ENCODE measurements around the gene NTHL1.
A peak's percentile ranks its signal among the peaks of the same experiment; 100 is the strongest.
"Not testable (repeated sequence)": the region's sequence is repeated elsewhere in the genome, so short reads cannot be mapped to it uniquely, and the experiment has no call there.

The NTHL1 gene

DNA sequence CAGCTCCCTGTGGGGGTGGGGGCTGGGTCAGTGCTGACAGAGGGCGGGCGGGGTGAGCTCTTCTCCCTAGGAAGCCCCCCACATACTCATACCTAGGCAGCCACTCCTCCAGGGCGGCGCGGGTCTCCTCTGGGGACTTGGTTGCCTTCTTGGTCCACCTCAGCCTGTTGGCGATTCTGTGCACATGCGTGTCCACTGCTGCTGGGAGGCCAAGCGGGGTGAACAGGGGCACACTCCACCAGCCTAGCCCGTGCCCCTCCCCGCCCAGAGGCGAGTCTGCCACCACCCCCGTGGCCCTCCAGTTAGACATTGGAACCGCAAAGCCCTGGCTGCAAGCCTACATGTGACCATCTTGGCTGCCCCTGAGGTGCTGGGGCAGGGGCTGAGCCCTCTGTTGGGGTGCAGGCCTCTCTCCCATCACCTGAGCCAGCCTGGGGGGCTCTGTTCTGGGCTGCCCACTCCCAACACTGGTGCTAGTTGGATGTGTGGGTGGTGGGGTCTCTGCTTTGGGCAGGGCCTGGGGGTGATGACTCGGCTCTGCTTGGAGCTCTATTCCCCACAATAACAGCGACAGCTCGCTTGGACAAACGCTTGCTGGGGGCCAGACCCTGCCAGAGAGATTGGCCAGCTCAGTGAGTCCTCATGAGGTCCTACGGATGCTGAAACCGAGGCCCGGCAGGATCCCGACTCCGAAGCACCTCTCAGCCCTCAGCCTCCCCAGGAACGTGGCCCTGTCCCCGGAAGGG, 7.4 kb downstream of the NTHL1 start:
- no peak for DNase-seq

DNA sequence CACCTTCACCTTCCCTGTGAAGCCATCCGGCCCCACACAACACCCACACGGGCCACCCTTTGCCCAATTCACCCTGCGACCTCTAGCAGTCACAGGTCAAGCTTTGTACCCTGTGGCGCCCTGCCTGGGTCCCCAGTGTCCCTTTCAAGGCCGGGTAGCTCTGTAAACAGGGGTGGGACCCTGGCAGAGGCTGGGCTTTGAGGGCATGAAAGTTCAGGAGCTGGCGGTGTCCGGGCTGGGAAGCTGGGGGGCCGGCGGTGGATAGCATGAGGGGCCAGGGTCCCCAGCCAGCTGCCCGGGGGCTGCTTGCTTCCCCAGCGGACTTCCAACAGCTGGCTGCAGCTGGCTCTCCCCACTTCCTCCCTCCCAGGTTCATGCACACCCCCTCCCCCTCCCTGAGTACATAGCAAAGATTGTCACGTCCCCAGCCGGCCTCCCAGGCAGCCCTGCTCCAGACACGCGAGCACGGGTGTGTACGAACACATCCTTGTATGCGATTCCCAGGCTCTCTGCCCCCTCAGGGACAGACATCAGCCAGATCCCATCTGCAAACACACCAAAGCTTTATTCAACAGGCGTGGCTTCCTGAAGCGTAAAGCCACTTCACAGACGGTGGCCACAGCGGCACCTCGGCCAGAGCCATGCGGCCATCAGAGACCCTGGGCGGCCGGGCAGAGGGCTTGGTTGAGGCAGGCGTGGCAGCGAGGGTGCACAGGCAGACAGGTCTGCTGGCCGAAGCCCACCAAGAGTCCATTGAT, 8.2 kb downstream of the NTHL1 start:
- DNase-seq: peak; percentile 69 to 71

- DNase-seq: no peak
These were observed 9.0 kb downstream of the NTHL1 start for GRCh38 chr16:2038382-2039231.

DNA sequence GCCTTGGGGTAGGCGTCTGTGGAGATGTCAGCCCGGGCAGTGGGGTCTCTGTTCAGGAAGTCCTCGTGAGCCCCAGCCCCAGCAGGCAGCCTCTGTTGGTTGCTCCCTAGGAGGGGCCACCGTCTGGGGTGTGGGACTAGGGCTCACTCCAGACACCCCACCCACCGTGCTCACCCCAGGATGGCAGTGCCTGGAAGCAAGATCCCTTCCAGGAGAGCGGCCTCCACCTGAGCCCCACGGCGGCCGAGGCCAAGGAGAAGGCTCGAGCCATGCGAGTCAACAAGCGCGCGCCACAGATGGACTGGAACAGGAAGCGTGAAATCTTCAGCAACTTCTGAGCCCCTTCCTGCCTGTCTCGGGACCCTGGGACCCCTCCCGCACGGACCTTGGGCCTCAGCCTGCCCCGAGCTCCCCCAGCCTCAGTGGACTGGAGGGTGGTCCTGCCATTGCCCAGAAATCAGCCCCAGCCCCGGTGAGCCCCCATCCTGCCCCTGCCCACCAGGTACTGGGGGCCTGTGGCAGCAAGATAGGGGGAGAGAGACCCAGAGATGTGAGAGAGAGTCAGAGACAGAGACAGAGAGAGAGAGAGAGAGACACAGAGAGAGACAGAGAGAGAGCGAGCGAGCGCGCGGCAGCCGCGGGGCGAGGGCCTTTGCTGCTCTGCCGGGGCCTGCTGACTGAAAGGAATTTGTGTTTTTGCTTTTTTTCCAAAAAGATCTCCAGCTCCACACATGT, 9.8 kb downstream of the NTHL1 start:
- no peak for DNase-seq

DNA sequence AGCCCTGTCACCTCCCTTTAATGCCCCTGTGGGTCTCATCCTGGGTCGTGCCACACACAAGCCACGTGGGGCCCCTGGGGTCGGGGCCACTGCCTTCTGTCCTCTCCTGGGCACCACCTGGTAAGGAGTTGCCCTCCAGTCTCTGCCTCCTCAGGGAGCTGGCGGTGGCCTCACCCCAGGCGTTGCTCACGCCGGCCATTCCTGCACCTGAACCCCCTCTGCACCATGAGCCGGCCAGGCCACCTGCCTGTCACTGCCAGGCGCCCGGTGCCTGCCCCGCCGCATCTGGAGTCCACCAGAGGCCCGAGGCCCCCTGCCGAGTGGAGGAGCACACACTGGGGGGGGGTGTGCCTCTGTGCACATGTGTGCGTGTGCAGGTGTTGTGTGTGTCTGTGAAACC, 10.5 kb downstream of the NTHL1 start:
- DNase-seq: no peak

- DNase-seq: no peak
These were observed 11.3 kb downstream of the NTHL1 start for GRCh38 chr16:2036200-2036966.

GRCh38 chr16:2035431-2036199, 12.0 kb downstream of the NTHL1 start:
- peak; percentile 42 to 69 for DNase-seq

- DNase-seq: no peak
These were observed 12.8 kb downstream of the NTHL1 start for GRCh38 chr16:2034696-2035430.

DNA sequence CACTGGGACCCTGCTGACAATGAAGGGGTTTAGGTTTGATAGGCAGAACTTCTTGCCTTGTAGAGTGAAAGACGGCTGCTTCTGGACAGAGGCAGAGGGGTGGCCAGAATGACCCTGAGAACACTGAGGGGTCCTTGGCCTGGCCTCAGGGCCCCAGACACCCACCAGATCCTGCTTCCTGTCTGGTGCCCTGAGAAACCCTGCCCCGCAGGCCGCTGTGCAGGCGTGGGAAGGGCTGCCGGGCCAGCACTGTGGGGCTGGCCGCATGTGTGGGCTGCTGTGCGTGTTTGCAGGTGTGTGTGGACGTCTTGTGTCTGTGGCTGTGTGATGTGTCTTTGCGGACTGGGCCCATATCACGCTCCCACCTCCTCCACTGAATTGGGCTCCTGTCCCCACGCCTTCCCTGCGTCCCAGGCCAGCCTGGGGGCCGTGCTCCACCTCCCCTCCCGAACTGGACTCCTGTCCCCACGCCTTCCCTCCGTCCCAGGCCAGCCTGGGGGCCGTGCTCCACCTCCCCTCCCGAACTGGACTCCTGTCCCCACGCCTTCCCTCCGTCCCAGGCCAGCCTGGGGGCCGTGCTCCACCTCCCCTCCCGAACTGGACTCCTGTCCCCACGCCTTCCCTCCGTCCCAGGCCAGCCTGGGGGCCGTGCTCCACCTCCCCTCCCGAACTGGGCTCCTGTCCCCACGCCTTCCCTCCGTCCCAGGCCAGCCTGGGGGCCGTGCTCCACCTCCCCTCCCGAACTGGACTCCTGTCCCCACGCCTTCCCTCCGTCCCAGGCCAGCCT, 13.5 kb downstream of the NTHL1 start:
- DNase-seq: not testable (repeated sequence)

GRCh38 chr16:2033057-2033908, 14.4 kb downstream of the NTHL1 start:
- no peak for DNase-seq

GRCh38 chr16:2032285-2033056, 15.2 kb downstream of the NTHL1 start:
- DNase-seq: no peak

DNA sequence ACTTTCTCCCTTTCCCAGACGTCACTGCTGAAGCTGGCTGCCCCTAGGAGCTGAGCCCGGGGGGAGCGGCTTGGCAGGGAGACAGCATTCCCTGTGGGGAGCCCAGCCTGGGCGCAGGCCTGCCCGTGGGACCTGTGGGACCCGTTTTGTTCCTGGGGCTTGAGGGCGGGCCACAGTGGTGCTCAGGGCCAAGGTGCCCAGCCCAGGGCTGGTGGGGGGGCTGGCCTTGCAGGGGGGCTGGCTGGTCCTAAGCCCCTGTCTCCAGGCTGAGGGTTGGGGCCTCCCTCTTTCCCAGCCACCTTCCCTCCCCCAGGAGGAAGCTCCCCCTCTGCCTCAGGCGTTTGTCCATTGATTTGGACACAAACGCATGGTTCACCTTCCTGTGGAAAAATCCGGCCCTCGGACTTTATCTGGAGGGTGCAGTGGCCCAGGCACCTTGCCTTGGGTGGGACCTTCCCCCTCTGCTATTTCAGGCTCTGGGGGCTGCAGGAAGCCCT, 16.5 kb downstream of the NTHL1 start:
- DNase-seq: no peak

DNA sequence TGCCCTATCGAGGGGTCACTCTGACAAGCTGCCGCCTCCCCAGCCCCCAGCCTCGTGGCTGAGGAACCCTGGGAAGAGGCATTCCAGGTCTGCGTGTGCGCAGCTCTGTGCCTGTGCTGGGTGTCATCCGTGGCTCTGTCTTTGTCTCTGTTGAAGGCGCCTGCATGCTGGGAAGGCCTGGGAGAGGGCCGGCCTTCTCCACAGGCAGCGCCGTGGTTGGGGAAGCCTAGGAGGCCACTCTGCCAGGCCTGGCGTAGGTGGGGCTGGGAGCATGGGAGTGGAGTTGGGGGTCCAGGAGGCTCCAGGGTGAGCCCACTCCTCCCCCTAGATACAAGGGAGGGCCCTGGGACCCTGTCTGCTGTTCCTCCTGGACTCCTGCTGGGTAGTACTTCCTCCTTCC, 17.6 kb downstream of the NTHL1 start:
- DNase-seq: no peak

GRCh38 chr16:2029350-2029749, 18.3 kb downstream of the NTHL1 start:
- DNase-seq: no peak

DNA sequence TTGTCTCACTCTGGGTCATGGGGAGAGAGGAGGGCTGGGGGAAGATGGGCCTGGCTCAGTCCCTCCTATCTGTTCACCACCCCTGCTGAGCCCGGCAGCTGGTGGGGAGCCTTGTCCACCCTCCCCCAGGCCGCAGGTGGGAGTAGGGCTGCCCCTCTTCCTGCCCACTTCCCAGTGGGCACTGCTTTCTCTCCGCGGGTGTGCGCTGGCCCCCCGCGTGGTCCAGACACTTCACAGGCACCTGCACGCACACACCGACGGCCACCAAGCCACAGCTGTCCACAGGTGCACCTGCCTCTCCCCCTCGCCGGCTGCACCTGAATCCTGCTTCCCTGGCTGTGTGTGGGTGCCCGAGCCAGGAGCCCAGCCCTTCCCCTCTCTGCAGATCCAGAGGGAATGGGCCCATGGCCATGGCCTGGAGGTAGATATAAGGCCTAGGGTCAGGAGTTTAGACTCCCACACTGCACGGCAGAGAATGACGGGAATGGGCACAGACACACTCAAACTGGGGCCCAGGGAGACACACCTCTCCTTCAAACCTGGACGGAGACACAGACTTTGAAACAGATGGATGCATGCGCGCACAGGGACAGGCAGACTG, 18.9 kb downstream of the NTHL1 start:
- DNase-seq: no peak

- DNase-seq: no peak
These were observed 19.5 kb downstream of the NTHL1 start for GRCh38 chr16:2028146-2028545.
